GM23338 (cell line): ENCODE data around the gene AADACL3. TPM values are rescaled to one million over a fixed set of nuclear protein-coding genes. Genes with fewer than 3 reads are reported as not detected.

ENCODE experiments used
- ATAC-seq: fragments of 200-7000 bp; cut with Tn5 transposase; 3 replicates; pipeline ENCODE4 v1.9.1; 2020
- DNase-seq: peaks from one replicate; pipeline ENCODE4 v3.0.0-alpha.2; 2015; ENCODE audit warnings: low spot score
- H2AFZ ChIP-seq: fragments of 200-600 bp; sonication (generic); 2 replicates; pipeline ENCODE4 v1.8.0; 2016; ENCODE audit warnings: antibody characterized with exemption, mild to moderate bottlenecking, moderate library complexity
- H3F3A ChIP-seq: fragments of 200-600 bp; sonication (generic); replicated peaks from 2 replicates; pipeline ENCODE4 v1.8.0; 2017; ENCODE audit warnings: antibody characterized with exemption, mixed run types, low read depth
- H3K27ac ChIP-seq: fragments of 200-600 bp; sonication (generic); 2 replicates; pipeline ENCODE4 v1.6.1; 2016; ENCODE audit warnings: low read depth
- H3K27me3 ChIP-seq: fragments of 200-600 bp; sonication (generic); 2 replicates; pipeline ENCODE4 v1.8.0; 2016; ENCODE audit warnings: mild to moderate bottlenecking, mixed run types, moderate library complexity; ENCODE audit not compliant: insufficient read depth
- H3K36me3 ChIP-seq: fragments of 200-600 bp; sonication (generic); 2 replicates; pipeline ENCODE4 v1.8.0; 2016; ENCODE audit warnings: mild to moderate bottlenecking; ENCODE audit not compliant: insufficient read depth
- H3K4me1 ChIP-seq: fragments of 200-600 bp; sonication (generic); 2 replicates; pipeline ENCODE4 v1.8.0; 2016; ENCODE audit warnings: mild to moderate bottlenecking, moderate library complexity; ENCODE audit not compliant: insufficient read depth
- H3K4me2 ChIP-seq: fragments of 200-600 bp; sonication (generic); 2 replicates; pipeline ENCODE4 v1.7.1; 2017; ENCODE audit warnings: mixed run types
- H3K4me3 ChIP-seq: fragments of 200-600 bp; sonication (generic); 2 replicates; pipeline ENCODE4 v1.6.1; 2016; ENCODE audit warnings: mixed run types
- H3K79me2 ChIP-seq: fragments of 200-600 bp; sonication (generic); replicated peaks from 2 replicates; pipeline ENCODE4 v1.8.0; 2017; ENCODE audit warnings: mild to moderate bottlenecking; ENCODE audit not compliant: insufficient read depth
- H3K9me2 ChIP-seq: fragments of 200-600 bp; sonication (generic); 2 replicates; pipeline ENCODE4 v1.8.0; 2017; ENCODE audit not compliant: insufficient read depth
- H4K20me1 ChIP-seq: fragments of 200-600 bp; sonication (generic); replicated peaks from 2 replicates; pipeline ENCODE4 v1.8.0; 2017; ENCODE audit warnings: mild to moderate bottlenecking; ENCODE audit not compliant: insufficient read depth
- H3K27ac Mint-ChIP-seq: 2 replicates; pipeline ENCODE4 v1.8.0; 2020; ENCODE audit warnings: inconsistent platforms, mild to moderate bottlenecking, moderate library complexity, mixed read lengths
- H3K27me3 Mint-ChIP-seq: 3 replicates; pipeline ENCODE4 v1.8.0; 2022; ENCODE audit warnings: low read depth, mild to moderate bottlenecking, moderate library complexity, mixed read lengths, inconsistent platforms; ENCODE audit not compliant: insufficient read depth, poor library complexity
- H3K36me3 Mint-ChIP-seq: 3 replicates; pipeline ENCODE4 v1.8.0; 2021; ENCODE audit warnings: low read depth, mild to moderate bottlenecking, inconsistent platforms, moderate library complexity, mixed read lengths
- H3K4me1 Mint-ChIP-seq: 3 replicates; pipeline ENCODE4 v1.8.0; 2020; ENCODE audit warnings: mild to moderate bottlenecking, inconsistent platforms, mixed read lengths
- H3K4me3 Mint-ChIP-seq: 3 replicates; pipeline ENCODE4 v1.8.0; 2021; ENCODE audit warnings: moderate library complexity, mild to moderate bottlenecking, inconsistent platforms, mixed read lengths
- H3K9me3 Mint-ChIP-seq: 3 replicates; pipeline ENCODE4 v1.8.0; 2020; ENCODE audit warnings: moderate library complexity, mild to moderate bottlenecking, inconsistent platforms, mixed read lengths
- EZH2phosphoT487 ChIP-seq: fragments of 200-600 bp; sonication (generic); IDR thresholded peaks from one replicate; pipeline ENCODE4 v1.8.1; 2018; ENCODE audit warnings: antibody characterized with exemption; ENCODE audit not compliant: unreplicated experiment
- JUNB ChIP-seq: IDR thresholded peaks from one replicate; pipeline ENCODE4 v1.6.1; 2016; ENCODE audit warnings: antibody characterized with exemption; ENCODE audit not compliant: unreplicated experiment
- NANOG ChIP-seq: IDR thresholded peaks from 2 replicates; pipeline ENCODE4 v1.6.1; 2016; ENCODE audit warnings: antibody characterized with exemption, borderline replicate concordance
- POLR2AphosphoS5 ChIP-seq: IDR thresholded peaks from 2 replicates; pipeline ENCODE4 v1.6.1; 2016; ENCODE audit warnings: antibody characterized with exemption, low read depth
- ZNF114 ChIP-seq: fragments of 250-450 bp; sonication (Bioruptor Pico); IDR thresholded peaks from 2 replicates; pipeline ENCODE4 v1.5.0; 2020; ENCODE audit warnings: mild to moderate bottlenecking, moderate library complexity
- polyA plus RNA-seq: library from polyadenylated mRNA; unstranded; fragments of >200 nt; fragmentation: Nextera tagmentation; extraction: Ambion mirVana; gene quantifications from 2 replicates; pipeline ENCODE4 v1.2.1, GENCODE V29; 2016
- total RNA-seq: library from RNA; depleted of rRNA; stranded (reverse); fragments of >200 nt; shearing (Covaris generic); gene quantifications from 2 replicates; pipeline ENCODE4 v1.2.3, GENCODE V29; 2014
- TF ChIP-seq, protein P1 (sequence below): fragments of 250-450 bp; sonication (Bioruptor Pico); IDR thresholded peaks from 2 replicates; pipeline ENCODE4 v1.5.0; 2020; ENCODE audit warnings: mild to moderate bottlenecking, moderate library complexity
- TF ChIP-seq, protein P2 (sequence below): IDR thresholded peaks from one replicate; pipeline ENCODE4 v1.6.1; 2018; ENCODE audit warnings: antibody characterized with exemption; ENCODE audit not compliant: unreplicated experiment

Gene AADACL3
- total and polyA plus RNA-seq, 2 experiments from 2014 or later: 0.47 to 1.5 TPM

DNA sequence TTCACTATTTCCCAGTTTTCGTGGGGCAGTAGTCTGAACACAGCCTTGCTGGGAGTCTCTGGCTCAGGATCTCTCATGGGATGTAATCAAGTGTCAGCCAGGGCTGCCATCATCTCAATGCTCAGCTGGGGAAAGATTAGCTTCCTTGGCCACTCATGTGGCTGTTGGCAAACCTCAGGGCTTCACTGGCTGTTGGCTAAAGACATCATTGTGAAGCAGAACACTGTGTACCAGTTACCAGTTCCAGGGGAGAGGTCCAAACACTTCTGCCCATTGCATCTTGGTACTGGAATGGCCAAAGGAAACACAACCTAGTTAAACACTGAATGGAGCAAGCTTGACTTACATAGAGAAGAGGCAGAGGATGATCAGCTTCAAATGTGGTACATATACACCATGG lies 38.3 kb upstream of the AADACL3 start (continued):
- TF ChIP-seq, protein P1, sequence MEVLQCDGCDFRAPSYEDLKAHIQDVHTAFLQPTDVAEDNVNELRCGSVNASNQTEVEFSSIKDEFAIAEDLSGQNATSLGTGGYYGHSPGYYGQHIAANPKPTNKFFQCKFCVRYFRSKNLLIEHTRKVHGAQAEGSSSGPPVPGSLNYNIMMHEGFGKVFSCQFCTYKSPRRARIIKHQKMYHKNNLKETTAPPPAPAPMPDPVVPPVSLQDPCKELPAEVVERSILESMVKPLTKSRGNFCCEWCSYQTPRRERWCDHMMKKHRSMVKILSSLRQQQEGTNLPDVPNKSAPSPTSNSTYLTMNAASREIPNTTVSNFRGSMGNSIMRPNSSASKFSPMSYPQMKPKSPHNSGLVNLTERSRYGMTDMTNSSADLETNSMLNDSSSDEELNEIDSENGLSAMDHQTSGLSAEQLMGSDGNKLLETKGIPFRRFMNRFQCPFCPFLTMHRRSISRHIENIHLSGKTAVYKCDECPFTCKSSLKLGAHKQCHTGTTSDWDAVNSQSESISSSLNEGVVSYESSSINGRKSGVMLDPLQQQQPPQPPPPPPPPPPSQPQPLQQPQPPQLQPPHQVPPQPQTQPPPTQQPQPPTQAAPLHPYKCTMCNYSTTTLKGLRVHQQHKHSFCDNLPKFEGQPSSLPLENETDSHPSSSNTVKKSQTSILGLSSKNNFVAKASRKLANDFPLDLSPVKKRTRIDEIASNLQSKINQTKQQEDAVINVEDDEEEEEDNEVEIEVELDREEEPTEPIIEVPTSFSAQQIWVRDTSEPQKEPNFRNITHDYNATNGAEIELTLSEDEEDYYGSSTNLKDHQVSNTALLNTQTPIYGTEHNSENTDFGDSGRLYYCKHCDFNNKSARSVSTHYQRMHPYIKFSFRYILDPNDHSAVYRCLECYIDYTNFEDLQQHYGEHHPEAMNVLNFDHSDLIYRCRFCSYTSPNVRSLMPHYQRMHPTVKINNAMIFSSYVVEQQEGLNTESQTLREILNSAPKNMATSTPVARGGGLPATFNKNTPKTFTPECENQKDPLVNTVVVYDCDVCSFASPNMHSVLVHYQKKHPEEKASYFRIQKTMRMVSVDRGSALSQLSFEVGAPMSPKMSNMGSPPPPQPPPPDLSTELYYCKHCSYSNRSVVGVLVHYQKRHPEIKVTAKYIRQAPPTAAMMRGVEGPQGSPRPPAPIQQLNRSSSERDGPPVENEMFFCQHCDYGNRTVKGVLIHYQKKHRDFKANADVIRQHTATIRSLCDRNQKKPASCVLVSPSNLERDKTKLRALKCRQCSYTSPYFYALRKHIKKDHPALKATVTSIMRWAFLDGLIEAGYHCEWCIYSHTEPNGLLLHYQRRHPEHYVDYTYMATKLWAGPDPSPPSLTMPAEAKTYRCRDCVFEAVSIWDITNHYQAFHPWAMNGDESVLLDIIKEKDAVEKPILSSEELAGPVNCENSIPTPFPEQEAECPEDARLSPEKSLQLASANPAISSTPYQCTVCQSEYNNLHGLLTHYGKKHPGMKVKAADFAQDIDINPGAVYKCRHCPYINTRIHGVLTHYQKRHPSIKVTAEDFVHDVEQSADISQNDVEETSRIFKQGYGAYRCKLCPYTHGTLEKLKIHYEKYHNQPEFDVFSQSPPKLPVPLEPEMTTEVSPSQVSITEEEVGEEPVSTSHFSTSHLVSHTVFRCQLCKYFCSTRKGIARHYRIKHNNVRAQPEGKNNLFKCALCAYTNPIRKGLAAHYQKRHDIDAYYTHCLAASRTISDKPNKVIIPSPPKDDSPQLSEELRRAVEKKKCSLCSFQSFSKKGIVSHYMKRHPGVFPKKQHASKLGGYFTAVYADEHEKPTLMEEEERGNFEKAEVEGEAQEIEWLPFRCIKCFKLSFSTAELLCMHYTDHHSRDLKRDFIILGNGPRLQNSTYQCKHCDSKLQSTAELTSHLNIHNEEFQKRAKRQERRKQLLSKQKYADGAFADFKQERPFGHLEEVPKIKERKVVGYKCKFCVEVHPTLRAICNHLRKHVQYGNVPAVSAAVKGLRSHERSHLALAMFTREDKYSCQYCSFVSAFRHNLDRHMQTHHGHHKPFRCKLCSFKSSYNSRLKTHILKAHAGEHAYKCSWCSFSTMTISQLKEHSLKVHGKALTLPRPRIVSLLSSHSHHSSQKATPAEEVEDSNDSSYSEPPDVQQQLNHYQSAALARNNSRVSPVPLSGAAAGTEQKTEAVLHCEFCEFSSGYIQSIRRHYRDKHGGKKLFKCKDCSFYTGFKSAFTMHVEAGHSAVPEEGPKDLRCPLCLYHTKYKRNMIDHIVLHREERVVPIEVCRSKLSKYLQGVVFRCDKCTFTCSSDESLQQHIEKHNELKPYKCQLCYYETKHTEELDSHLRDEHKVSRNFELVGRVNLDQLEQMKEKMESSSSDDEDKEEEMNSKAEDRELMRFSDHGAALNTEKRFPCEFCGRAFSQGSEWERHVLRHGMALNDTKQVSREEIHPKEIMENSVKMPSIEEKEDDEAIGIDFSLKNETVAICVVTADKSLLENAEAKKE (CRISPR knock-in tag): no peak
- no peak for TF ChIP-seq JUNB

DNA sequence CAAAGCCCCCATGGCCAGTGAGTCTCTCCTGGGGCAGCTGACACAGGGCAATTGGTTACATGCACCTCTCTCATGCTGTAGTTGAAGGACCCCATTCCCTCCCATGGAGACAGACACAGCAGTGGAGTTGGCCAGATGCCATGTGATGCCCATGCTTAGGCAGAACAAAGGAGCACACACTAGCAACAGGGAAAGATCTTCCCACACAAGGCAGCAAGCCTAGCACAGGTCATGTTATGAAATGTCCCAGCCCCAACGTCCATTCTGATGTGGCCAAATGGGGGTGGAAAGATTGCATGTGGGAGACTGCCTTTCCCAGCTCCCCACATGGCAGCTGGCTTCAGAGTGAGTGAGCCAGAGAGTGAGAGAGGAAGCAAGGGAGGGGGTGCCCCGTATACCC lies 37.6 kb upstream of the AADACL3 start:
- H3K9me2 ChIP-seq: no peaks in the 10 kb centered on the region
- Mint-ChIP-seq H3K27me3 (no peaks in the 10 kb centered on the region), H3K36me3 (no peaks in the 10 kb centered on the region), H3K4me1 (no peaks in the 10 kb centered on the region), H3K4me3 (no peak overlapping the region), H3K27ac (no peak overlapping the region), H3K9me3 (peaks cover 10% of the 10 kb centered on the region; the same call in 2 of the 3 replicates)
- no peak overlapping the region for H2AFZ ChIP-seq
- no peaks in the 10 kb centered on the region for H3K4me1 ChIP-seq
- no peaks in the 10 kb centered on the region for H4K20me1 ChIP-seq
- H3K36me3 ChIP-seq: no peaks in the 10 kb centered on the region
- no peak overlapping the region for H3K27ac ChIP-seq
- no peaks in the 10 kb centered on the region for H3F3A ChIP-seq
- ATAC-seq (no peak), DNase-seq (no peak)
- H3K79me2 ChIP-seq: no peaks in the 10 kb centered on the region
- H3K4me2 ChIP-seq: no peak overlapping the region
- no peaks in the 10 kb centered on the region for H3K27me3 ChIP-seq
- no peak overlapping the region for H3K4me3 ChIP-seq
- TF ChIP-seq POLR2AphosphoS5: no peak
- TF ChIP-seq NANOG: no peak
- TF ChIP-seq, protein P2, sequence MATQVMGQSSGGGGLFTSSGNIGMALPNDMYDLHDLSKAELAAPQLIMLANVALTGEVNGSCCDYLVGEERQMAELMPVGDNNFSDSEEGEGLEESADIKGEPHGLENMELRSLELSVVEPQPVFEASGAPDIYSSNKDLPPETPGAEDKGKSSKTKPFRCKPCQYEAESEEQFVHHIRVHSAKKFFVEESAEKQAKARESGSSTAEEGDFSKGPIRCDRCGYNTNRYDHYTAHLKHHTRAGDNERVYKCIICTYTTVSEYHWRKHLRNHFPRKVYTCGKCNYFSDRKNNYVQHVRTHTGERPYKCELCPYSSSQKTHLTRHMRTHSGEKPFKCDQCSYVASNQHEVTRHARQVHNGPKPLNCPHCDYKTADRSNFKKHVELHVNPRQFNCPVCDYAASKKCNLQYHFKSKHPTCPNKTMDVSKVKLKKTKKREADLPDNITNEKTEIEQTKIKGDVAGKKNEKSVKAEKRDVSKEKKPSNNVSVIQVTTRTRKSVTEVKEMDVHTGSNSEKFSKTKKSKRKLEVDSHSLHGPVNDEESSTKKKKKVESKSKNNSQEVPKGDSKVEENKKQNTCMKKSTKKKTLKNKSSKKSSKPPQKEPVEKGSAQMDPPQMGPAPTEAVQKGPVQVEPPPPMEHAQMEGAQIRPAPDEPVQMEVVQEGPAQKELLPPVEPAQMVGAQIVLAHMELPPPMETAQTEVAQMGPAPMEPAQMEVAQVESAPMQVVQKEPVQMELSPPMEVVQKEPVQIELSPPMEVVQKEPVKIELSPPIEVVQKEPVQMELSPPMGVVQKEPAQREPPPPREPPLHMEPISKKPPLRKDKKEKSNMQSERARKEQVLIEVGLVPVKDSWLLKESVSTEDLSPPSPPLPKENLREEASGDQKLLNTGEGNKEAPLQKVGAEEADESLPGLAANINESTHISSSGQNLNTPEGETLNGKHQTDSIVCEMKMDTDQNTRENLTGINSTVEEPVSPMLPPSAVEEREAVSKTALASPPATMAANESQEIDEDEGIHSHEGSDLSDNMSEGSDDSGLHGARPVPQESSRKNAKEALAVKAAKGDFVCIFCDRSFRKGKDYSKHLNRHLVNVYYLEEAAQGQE: no peak
- TF ChIP-seq ZNF114: no peak
- TF ChIP-seq, protein P1 (CRISPR knock-in tag): no peak
- no peak for TF ChIP-seq EZH2phosphoT487
